HepG2 (cell line): ENCODE measurements around the gene SEMA5B. TPM values are rescaled to one million over a fixed set of nuclear protein-coding genes. Genes with fewer than 3 reads are reported as not detected.

Source experiments
- HNRNPLL ChIP-seq: fragments of 200-400 bp; formaldehyde crosslinking; IDR thresholded peaks from 2 replicates; pipeline ENCODE4 v1.6.1; 2017; ENCODE audit warnings: mild to moderate bottlenecking, low read depth, low read length; ENCODE audit not compliant: poor library complexity, severe bottlenecking
- KAT8 ChIP-seq: IDR thresholded peaks from 2 replicates; pipeline ENCODE4 v1.6.1; 2016; ENCODE audit warnings: missing genetic modification reagents, missing compliant biosample characterization
- NR2F6 ChIP-seq, 2 experiments: IDR thresholded peaks; 2 replicates each; pipeline ENCODE4 v1.6.1; 2016; ENCODE audit warnings: antibody characterized with exemption in 1 of 2, mild to moderate bottlenecking in 1 of 2
- SMC3 ChIP-seq: IDR thresholded peaks from 2 replicates; pipeline ENCODE4 v1.6.1; 2011; ENCODE audit warnings: low read length, improper control_type of control experiment
- SOX13 ChIP-seq, 3 experiments: fragments of 450-650 bp in 1 of 3; sonication (generic) in 1 of 3; formaldehyde crosslinking in 1 of 3; IDR thresholded peaks in 2 of 3; conservative IDR thresholded peaks in 1 of 3; 2 replicates each; pipeline versions ENCODE4 v1.5.0 to v1.6.1; 2016 to 2020; ENCODE audit warnings: antibody characterized with exemption in 1 of 3, mild to moderate bottlenecking in 1 of 3, missing compliant biosample characterization in 1 of 3, missing genetic modification reagents in 1 of 3, moderate library complexity in 1 of 3
- TMF1 ChIP-seq: sonication (generic); formaldehyde crosslinking; IDR thresholded peaks from 2 replicates; pipeline ENCODE4 v1.8.1; 2022; ENCODE audit warnings: low read depth, missing genetic modification reagents
- ZNF317 ChIP-seq: sonication (generic); formaldehyde crosslinking; IDR thresholded peaks from 2 replicates; pipeline ENCODE4 v1.5.0; 2020; ENCODE audit warnings: mild to moderate bottlenecking, missing genetic modification reagents
- ZNF331 ChIP-seq: sonication (generic); formaldehyde crosslinking; IDR thresholded peaks from 2 replicates; pipeline ENCODE4 v1.4.0; 2020; ENCODE audit warnings: missing genetic modification reagents
- polyA plus RNA-seq, 8 experiments: library from polyadenylated mRNA; depleted of rRNA in 3 of 8; stranded (reverse) in 7 of 8; unstranded in 1 of 8; fragments of >200 nt; fragmentation: Illumina TruSeq in 4 of 8; extraction: Trizol in 4 of 8; gene quantifications; 2 replicates each; pipeline versions ENCODE4 v1.2.1 to v1.2.3, GENCODE V29; 2011 to 2016; ENCODE audit warnings: low read depth in 4 of 8, missing spikeins in 1 of 8, mixed read lengths in 1 of 8; ENCODE audit not compliant: insufficient read depth in 1 of 8
- total RNA-seq, 5 experiments: library from RNA; depleted of rRNA; stranded (reverse); fragments of >200 nt; fragmentation: Illumina TruSeq; extraction: Trizol; gene quantifications; 2 replicates each; pipeline ENCODE4 v1.2.3, GENCODE V29; 2016; ENCODE audit warnings: low read depth in 1 of 5
- TF ChIP-seq, protein P1 (sequence below): sonication (generic); formaldehyde crosslinking; IDR thresholded peaks from 2 replicates; pipeline ENCODE4 v1.9.0; 2022; ENCODE audit warnings: missing genetic modification reagents, mild to moderate bottlenecking, borderline replicate concordance
- TF ChIP-seq, protein P2 (sequence below): sonication (generic); formaldehyde crosslinking; IDR thresholded peaks from 2 replicates; pipeline ENCODE4 v1.5.1; 2020; ENCODE audit warnings: mild to moderate bottlenecking, moderate library complexity, missing genetic modification reagents
- TF ChIP-seq, protein P3 (sequence below): sonication (generic); formaldehyde crosslinking; IDR thresholded peaks from 2 replicates; pipeline ENCODE4 v1.5.0; 2020; ENCODE audit warnings: mild to moderate bottlenecking, missing genetic modification reagents, moderate library complexity
- TF ChIP-seq, protein P4 (sequence below): sonication (generic); formaldehyde crosslinking; IDR thresholded peaks from 2 replicates; pipeline ENCODE4 v1.4.0; 2020; ENCODE audit warnings: missing genetic modification reagents
- TF ChIP-seq, protein P5 (sequence below): sonication (generic); formaldehyde crosslinking; IDR thresholded peaks from 2 replicates; pipeline ENCODE4 v1.4.0; 2020; ENCODE audit warnings: missing genetic modification reagents, borderline replicate concordance
- TF ChIP-seq, protein P6 (sequence below): IDR thresholded peaks from 2 replicates; pipeline ENCODE4 v1.6.1; 2016; ENCODE audit warnings: mild to moderate bottlenecking

Gene SEMA5B
- total and polyA plus RNA-seq, 2 of the 13 experiments (the other 11 are each of a cell fraction or from before 2014, with no cell fraction given) = not detected

DNA sequence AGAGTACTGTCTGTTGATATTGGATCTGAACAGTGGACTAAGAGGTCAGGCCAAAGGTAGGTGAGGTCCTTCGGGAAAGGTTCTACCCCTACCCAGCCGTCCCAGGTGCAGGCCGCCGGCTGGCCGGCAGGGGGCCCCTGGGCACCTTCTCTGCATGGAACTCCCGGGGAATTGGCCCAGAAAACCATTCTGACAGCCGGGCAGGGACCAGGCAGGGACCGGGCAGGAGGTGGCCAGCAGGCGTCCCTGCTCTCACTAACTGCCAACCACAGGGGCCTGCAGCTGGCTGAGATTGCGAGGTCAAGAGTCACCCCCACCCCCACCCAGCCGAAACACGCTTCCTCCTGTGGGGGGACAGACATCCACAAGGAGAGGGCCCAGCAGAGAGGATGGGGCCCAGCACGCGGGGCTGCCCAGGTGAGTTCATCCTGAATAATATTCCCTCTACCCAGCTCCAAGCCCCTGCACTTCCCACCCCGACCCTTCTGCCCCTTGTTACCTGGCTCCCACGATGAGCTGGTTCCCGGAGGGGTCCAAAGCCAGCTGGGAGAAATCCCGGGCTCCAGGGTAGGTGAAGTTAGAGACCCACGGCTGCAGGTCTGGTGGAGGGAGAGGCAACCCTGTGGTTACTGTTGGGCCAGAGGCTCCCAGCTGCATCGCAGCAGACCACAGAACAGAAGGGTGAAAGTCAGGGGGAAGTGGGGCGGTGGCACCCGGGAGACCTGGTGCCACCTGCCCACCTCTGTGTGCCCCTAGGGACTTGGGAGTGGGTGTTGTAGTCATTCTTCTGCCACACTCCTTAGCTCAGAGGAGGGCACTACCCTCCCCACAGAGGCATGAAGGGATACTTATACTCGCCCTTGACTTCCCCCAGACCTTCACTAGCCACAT, 84.4 kb downstream of the SEMA5B start (continued):
- TF ChIP-seq ZNF317 (CRISPR knock-in tag) (0 out of 2 replicates have a peak, but pooled peaks have one; percentile 40), KAT8 (CRISPR knock-in tag) (0 out of 2 replicates have a peak, but pooled peaks have one; percentile 37), TMF1 (CRISPR knock-in tag) (no peak), SOX13 (IDR thresholded peaks at IDR 0.05) (no peak), SOX13 (CRISPR knock-in tag; conservative IDR thresholded peaks at IDR 0.05 in 1 of 2, IDR thresholded peaks at IDR 0.05 in 1 of 2) (no peak), NR2F6 (IDR thresholded peaks at IDR 0.05) (peak; percentile 51), NR2F6 (CRISPR knock-in tag; IDR thresholded peaks at IDR 0.05) (0 out of 2 replicates have a peak, but pooled peaks have one; percentile 21), ZNF331 (CRISPR knock-in tag) (peak; percentile 63; the same call in 1 of the 2 replicates), HNRNPLL (peak; percentile 48), SMC3 (peak; percentile 56; the same call in 1 of the 2 replicates)
- TF ChIP-seq, protein P1, sequence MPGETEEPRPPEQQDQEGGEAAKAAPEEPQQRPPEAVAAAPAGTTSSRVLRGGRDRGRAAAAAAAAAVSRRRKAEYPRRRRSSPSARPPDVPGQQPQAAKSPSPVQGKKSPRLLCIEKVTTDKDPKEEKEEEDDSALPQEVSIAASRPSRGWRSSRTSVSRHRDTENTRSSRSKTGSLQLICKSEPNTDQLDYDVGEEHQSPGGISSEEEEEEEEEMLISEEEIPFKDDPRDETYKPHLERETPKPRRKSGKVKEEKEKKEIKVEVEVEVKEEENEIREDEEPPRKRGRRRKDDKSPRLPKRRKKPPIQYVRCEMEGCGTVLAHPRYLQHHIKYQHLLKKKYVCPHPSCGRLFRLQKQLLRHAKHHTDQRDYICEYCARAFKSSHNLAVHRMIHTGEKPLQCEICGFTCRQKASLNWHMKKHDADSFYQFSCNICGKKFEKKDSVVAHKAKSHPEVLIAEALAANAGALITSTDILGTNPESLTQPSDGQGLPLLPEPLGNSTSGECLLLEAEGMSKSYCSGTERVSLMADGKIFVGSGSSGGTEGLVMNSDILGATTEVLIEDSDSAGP (CRISPR knock-in tag) = peak; percentile 49; the same call in 1 of the 2 replicates
- TF ChIP-seq, protein P2, sequence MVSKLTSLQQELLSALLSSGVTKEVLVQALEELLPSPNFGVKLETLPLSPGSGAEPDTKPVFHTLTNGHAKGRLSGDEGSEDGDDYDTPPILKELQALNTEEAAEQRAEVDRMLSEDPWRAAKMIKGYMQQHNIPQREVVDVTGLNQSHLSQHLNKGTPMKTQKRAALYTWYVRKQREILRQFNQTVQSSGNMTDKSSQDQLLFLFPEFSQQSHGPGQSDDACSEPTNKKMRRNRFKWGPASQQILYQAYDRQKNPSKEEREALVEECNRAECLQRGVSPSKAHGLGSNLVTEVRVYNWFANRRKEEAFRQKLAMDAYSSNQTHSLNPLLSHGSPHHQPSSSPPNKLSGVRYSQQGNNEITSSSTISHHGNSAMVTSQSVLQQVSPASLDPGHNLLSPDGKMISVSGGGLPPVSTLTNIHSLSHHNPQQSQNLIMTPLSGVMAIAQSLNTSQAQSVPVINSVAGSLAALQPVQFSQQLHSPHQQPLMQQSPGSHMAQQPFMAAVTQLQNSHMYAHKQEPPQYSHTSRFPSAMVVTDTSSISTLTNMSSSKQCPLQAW (CRISPR knock-in tag) = peak; percentile 47
- TF ChIP-seq, protein P3, sequence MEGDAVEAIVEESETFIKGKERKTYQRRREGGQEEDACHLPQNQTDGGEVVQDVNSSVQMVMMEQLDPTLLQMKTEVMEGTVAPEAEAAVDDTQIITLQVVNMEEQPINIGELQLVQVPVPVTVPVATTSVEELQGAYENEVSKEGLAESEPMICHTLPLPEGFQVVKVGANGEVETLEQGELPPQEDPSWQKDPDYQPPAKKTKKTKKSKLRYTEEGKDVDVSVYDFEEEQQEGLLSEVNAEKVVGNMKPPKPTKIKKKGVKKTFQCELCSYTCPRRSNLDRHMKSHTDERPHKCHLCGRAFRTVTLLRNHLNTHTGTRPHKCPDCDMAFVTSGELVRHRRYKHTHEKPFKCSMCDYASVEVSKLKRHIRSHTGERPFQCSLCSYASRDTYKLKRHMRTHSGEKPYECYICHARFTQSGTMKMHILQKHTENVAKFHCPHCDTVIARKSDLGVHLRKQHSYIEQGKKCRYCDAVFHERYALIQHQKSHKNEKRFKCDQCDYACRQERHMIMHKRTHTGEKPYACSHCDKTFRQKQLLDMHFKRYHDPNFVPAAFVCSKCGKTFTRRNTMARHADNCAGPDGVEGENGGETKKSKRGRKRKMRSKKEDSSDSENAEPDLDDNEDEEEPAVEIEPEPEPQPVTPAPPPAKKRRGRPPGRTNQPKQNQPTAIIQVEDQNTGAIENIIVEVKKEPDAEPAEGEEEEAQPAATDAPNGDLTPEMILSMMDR (CRISPR knock-in tag) = peak; percentile 90
- TF ChIP-seq, protein P4, sequence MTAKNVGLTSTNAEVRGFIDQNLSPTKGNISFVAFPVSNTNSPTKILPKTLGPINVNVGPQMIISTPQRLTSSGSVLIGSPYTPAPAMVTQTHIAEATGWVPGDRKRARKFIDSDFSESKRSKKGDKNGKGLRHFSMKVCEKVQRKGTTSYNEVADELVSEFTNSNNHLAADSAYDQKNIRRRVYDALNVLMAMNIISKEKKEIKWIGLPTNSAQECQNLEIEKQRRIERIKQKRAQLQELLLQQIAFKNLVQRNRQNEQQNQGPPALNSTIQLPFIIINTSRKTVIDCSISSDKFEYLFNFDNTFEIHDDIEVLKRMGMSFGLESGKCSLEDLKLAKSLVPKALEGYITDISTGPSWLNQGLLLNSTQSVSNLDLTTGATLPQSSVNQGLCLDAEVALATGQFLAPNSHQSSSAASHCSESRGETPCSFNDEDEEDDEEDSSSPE (CRISPR knock-in tag) = 0 out of 2 replicates have a peak, but pooled peaks have one; percentile 28
- TF ChIP-seq, protein P5, sequence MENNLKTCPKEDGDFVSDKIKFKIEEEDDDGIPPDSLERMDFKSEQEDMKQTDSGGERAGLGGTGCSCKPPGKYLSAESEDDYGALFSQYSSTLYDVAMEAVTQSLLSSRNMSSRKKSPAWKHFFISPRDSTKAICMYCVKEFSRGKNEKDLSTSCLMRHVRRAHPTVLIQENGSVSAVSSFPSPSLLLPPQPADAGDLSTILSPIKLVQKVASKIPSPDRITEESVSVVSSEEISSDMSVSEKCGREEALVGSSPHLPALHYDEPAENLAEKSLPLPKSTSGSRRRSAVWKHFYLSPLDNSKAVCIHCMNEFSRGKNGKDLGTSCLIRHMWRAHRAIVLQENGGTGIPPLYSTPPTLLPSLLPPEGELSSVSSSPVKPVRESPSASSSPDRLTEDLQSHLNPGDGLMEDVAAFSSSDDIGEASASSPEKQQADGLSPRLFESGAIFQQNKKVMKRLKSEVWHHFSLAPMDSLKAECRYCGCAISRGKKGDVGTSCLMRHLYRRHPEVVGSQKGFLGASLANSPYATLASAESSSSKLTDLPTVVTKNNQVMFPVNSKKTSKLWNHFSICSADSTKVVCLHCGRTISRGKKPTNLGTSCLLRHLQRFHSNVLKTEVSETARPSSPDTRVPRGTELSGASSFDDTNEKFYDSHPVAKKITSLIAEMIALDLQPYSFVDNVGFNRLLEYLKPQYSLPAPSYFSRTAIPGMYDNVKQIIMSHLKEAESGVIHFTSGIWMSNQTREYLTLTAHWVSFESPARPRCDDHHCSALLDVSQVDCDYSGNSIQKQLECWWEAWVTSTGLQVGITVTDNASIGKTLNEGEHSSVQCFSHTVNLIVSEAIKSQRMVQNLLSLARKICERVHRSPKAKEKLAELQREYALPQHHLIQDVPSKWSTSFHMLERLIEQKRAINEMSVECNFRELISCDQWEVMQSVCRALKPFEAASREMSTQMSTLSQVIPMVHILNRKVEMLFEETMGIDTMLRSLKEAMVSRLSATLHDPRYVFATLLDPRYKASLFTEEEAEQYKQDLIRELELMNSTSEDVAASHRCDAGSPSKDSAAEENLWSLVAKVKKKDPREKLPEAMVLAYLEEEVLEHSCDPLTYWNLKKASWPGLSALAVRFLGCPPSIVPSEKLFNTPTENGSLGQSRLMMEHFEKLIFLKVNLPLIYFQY (CRISPR knock-in tag) = 0 out of 2 replicates have a peak, but pooled peaks have one; percentile 64
- TF ChIP-seq, protein P6, sequence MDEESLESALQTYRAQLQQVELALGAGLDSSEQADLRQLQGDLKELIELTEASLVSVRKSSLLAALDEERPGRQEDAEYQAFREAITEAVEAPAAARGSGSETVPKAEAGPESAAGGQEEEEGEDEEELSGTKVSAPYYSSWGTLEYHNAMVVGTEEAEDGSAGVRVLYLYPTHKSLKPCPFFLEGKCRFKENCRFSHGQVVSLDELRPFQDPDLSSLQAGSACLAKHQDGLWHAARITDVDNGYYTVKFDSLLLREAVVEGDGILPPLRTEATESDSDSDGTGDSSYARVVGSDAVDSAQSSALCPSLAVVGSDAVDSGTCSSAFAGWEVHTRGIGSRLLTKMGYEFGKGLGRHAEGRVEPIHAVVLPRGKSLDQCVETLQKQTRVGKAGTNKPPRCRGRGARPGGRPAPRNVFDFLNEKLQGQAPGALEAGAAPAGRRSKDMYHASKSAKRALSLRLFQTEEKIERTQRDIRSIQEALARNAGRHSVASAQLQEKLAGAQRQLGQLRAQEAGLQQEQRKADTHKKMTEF = 0 out of 2 replicates have a peak, but pooled peaks have one; percentile 29
